ENCODE measurements around the gene BMP7.

BMP7 gene

DNA sequence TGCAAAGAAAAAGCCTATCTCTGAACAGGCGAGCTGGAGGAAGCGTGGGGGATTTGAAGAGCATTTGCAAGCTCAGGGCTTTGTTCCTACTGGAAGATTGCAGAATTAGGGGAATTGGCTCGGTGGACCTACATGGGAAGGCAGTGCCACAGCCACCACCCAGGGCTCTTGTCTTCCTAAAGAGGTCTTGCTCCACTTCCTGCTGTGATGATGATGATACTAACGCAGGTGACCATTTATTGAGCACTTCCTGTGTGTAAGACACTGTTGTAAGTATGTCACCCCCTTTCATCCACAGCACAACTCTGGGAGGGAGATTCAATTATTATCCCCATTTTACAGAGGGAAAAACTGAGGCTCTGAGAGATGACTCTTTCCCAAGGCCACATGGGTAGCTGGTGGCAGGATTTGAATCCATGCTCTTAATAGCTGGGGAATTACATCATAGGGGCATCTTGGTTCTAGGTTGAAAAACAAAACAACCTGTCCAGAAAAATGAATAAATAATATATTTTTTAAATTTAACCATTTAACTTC, 41.2 kb downstream of the BMP7 start:
- in situ Hi-C loops (cut with MboI; ENCODE audit: low pct_unique_long_range_greater_than_20kb, low sequenced_read_pairs, unreplicated experiment) = no loop called here
- no peak for DNase-seq (ENCODE audit: low spot score)
- no peak for TF ChIP-seq CTCF (IDR thresholded peaks at IDR 0.05; ENCODE audit: extremely low read depth, insufficient read depth, missing control alignments)

DNA sequence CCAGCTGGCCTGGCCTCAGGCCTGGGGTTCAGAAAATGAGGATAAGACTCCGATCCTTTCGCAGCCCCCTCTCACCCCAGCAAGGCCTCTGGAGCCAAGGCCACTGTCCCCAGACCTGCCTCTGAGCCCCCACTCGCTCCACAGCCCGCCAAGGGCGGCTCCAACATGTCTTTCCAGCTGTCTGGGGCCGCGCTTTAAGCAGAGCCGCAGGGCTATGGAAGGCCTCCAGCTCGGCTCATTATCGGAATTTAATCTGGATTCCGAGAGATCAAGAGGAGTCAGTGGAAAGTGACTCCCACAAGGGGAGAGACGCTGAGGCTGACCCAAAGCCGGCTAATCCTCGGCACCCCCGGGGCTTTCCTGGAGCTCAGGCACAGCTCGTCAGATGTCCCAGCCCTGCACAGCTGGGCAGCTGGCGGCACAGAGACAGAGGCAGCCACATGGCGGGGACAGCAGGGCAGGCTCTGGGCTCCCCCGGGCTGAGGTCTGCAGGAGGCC, 41.8 kb downstream of the BMP7 start:
- in situ Hi-C loops (cut with MboI; ENCODE audit: low pct_unique_long_range_greater_than_20kb, low sequenced_read_pairs, unreplicated experiment) = no loop called here
- TF ChIP-seq CTCF (IDR thresholded peaks at IDR 0.05; ENCODE audit: extremely low read depth, insufficient read depth, missing control alignments) = no peak
- DNase-seq (ENCODE audit: low spot score) = no peak

GRCh38 chr20:57223648-57224489, 42.6 kb downstream of the BMP7 start:
- no peak for DNase-seq (ENCODE audit: low spot score)
- in situ Hi-C loops (cut with MboI; ENCODE audit: low pct_unique_long_range_greater_than_20kb, low sequenced_read_pairs, unreplicated experiment) = no loop called here
- no peak for TF ChIP-seq CTCF (IDR thresholded peaks at IDR 0.05; ENCODE audit: extremely low read depth, insufficient read depth, missing control alignments)

GRCh38 chr20:57222631-57222950, 43.9 kb downstream of the BMP7 start:
- TF ChIP-seq CTCF (IDR thresholded peaks at IDR 0.05; ENCODE audit: extremely low read depth, insufficient read depth, missing control alignments) = no peak

GRCh38 chr20:57221916-57222630, 44.4 kb downstream of the BMP7 start:
- TF ChIP-seq CTCF (IDR thresholded peaks at IDR 0.05; ENCODE audit: extremely low read depth, insufficient read depth, missing control alignments) = no peak
- no peak for DNase-seq (ENCODE audit: low spot score)
- in situ Hi-C loops (cut with MboI; ENCODE audit: low pct_unique_long_range_greater_than_20kb, low sequenced_read_pairs, unreplicated experiment) = no loop called here

More at GRCh38 chr20:57222631-57222950, 43.9 kb downstream of the BMP7 start:
- in situ Hi-C loops (cut with MboI; ENCODE audit: low pct_unique_long_range_greater_than_20kb, low sequenced_read_pairs, unreplicated experiment) = no loop called here
- no peak for DNase-seq (ENCODE audit: low spot score)

DNA sequence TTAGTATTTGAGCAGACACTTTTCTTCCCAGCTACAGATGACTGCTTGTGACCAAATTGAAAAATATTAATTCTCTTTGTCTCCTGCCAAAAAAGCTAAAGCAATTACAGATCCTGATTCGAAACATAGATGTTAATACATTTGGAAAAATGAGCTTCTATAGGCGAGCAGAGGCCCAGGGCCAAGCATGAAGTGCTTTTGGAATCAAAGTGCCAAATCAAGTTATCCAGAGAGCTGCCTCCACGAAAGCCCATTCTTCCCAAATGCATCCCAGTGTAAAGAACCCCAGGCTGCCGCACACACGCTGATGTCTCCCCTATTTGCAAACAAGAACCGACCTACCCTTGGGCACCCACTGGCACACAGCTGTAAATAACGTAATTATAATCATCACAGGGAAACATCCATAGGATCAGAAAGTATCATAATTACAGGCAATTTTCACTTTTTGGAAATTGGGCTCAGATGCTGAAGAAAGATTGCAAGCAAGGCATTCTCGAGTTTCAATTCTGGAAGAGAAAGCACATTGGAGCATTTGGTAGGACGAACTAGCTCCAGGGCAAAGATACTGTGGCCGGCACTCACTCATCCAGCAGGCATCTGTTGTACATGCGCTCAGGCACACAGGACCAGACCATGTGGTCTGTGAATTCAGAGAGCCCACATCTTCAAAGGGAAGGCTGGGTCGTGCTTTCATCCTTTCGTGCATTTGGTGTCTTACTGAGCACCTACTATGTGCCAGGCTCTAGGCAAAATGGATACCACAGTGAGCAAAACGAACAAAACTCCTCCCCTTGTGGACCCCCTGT, 45.9 kb downstream of the BMP7 start:
- in situ Hi-C loops (cut with MboI; ENCODE audit: low pct_unique_long_range_greater_than_20kb, low sequenced_read_pairs, unreplicated experiment) = no loop called here
- no peak for DNase-seq (ENCODE audit: low spot score)
- TF ChIP-seq CTCF (IDR thresholded peaks at IDR 0.05; ENCODE audit: extremely low read depth, insufficient read depth, missing control alignments) = no peak
